ENCODE measurements around the gene ZNHIT2.

The ZNHIT2 gene

GRCh38 chr11:65132238-65132987, 14.9 kb upstream of the ZNHIT2 start:
- TF ChIP-seq TAF1 (IDR thresholded peaks at IDR 0.05; ENCODE audit: low read depth) (no peak), YY1 (IDR thresholded peaks at IDR 0.05; ENCODE audit: low read depth) (no peak), RAD21 (IDR thresholded peaks at IDR 0.05; ENCODE audit: low read depth) (no peak), TEAD4 (IDR thresholded peaks at IDR 0.05) (no peak), ZBTB7A (IDR thresholded peaks at IDR 0.05; ENCODE audit: low read depth) (no peak), CREB1 (IDR thresholded peaks at IDR 0.05; ENCODE audit: low read depth) (no peak), USF1 (IDR thresholded peaks at IDR 0.05) (no peak), NFIC (IDR thresholded peaks at IDR 0.05) (no peak), REST (IDR thresholded peaks at IDR 0.05; ENCODE audit: low read depth) (no peak), EGR1 (IDR thresholded peaks at IDR 0.05) (no peak), EP300 (IDR thresholded peaks at IDR 0.05; ENCODE audit: borderline replicate concordance) (no peak), CEBPB (IDR thresholded peaks at IDR 0.05) (no peak), TCF12 (IDR thresholded peaks at IDR 0.05; ENCODE audit: low read depth) (no peak), MAX (IDR thresholded peaks at IDR 0.05) (no peak)

GRCh38 chr11:65131895-65132237, 14.4 kb upstream of the ZNHIT2 start:
- TF ChIP-seq USF1 (IDR thresholded peaks at IDR 0.05) (no peak), RAD21 (IDR thresholded peaks at IDR 0.05; ENCODE audit: low read depth) (no peak), ZBTB7A (IDR thresholded peaks at IDR 0.05; ENCODE audit: low read depth) (no peak), FOXM1 (IDR thresholded peaks at IDR 0.05; ENCODE audit: borderline replicate concordance, low read depth) (no peak), TEAD4 (IDR thresholded peaks at IDR 0.05) (no peak), REST (IDR thresholded peaks at IDR 0.05; ENCODE audit: low read depth) (no peak), NFIC (IDR thresholded peaks at IDR 0.05) (no peak), YY1 (IDR thresholded peaks at IDR 0.05; ENCODE audit: low read depth) (no peak), MAX (IDR thresholded peaks at IDR 0.05) (no peak), CEBPB (IDR thresholded peaks at IDR 0.05) (no peak), EGR1 (IDR thresholded peaks at IDR 0.05) (no peak), TCF12 (IDR thresholded peaks at IDR 0.05; ENCODE audit: low read depth) (no peak), EP300 (IDR thresholded peaks at IDR 0.05; ENCODE audit: borderline replicate concordance) (no peak), CREB1 (IDR thresholded peaks at IDR 0.05; ENCODE audit: low read depth) (no peak), TAF1 (IDR thresholded peaks at IDR 0.05; ENCODE audit: low read depth) (no peak)

GRCh38 chr11:65131417-65131776, 13.9 kb upstream of the ZNHIT2 start:
- TF ChIP-seq MAX (IDR thresholded peaks at IDR 0.05) (no peak), EGR1 (IDR thresholded peaks at IDR 0.05) (no peak), REST (IDR thresholded peaks at IDR 0.05; ENCODE audit: low read depth) (no peak)

GRCh38 chr11:65130631-65131416, 13.3 kb upstream of the ZNHIT2 start:
- no peak for TF ChIP-seq EP300 (IDR thresholded peaks at IDR 0.05; ENCODE audit: borderline replicate concordance)
- no peak for TF ChIP-seq TEAD4 (IDR thresholded peaks at IDR 0.05)
- no peak for TF ChIP-seq ZBTB7A (IDR thresholded peaks at IDR 0.05; ENCODE audit: low read depth)
- TF ChIP-seq EGR1 (IDR thresholded peaks at IDR 0.05), result no peak
- no peak for TF ChIP-seq REST (IDR thresholded peaks at IDR 0.05; ENCODE audit: low read depth)
- no peak for TF ChIP-seq CREB1 (IDR thresholded peaks at IDR 0.05; ENCODE audit: low read depth)
- TF ChIP-seq USF1 (IDR thresholded peaks at IDR 0.05), result no peak
- no peak for TF ChIP-seq TAF1 (IDR thresholded peaks at IDR 0.05; ENCODE audit: low read depth)
- no peak for TF ChIP-seq CEBPB (IDR thresholded peaks at IDR 0.05)
- no peak for TF ChIP-seq YY1 (IDR thresholded peaks at IDR 0.05; ENCODE audit: low read depth)
- TF ChIP-seq NFIC (IDR thresholded peaks at IDR 0.05), result no peak
- TF ChIP-seq FOXM1 (IDR thresholded peaks at IDR 0.05; ENCODE audit: borderline replicate concordance, low read depth), result no peak
- TF ChIP-seq RAD21 (IDR thresholded peaks at IDR 0.05; ENCODE audit: low read depth), result no peak
- TF ChIP-seq MAX (IDR thresholded peaks at IDR 0.05), result no peak
- TF ChIP-seq TCF12 (IDR thresholded peaks at IDR 0.05; ENCODE audit: low read depth), result no peak
